Right atrium auricular region (tissue), 2 donors: Measurements from ENCODE around the gene SOX11. TPM values are rescaled to one million over a fixed set of nuclear protein-coding genes. Genes with fewer than 3 reads are reported as not detected.
"Not testable (repeated sequence)": the region's sequence is repeated elsewhere in the genome, so short reads cannot be mapped to it uniquely, and the experiment has no call there.

Source experiments
- DNase-seq: peaks from one replicate; pipeline ENCODE4 v3.0.0-alpha.2; 2019; ENCODE audit warnings: low spot score
- H3K27ac ChIP-seq, 2 donors: fragments of 200-600 bp; sonication (generic); 1 replicate in 1 of 2; 2 replicates in 1 of 2; pipeline ENCODE4 v1.5.1; 2016 to 2019
- H3K27me3 ChIP-seq, 2 donors: fragments of 200-600 bp; sonication (generic); one replicate each; pipeline versions ENCODE4 v1.5.1 to v1.6.0; 2017 to 2019
- H3K36me3 ChIP-seq: fragments of 200-600 bp; sonication (generic); one replicate; pipeline ENCODE4 v1.5.1; 2016
- H3K4me1 ChIP-seq, 2 donors: fragments of 200-600 bp; sonication (generic); one replicate each; pipeline versions ENCODE4 v1.5.1 to v1.6.0; 2017 to 2019
- H3K4me3 ChIP-seq, 2 donors: fragments of 200-600 bp; sonication (generic); 1 replicate in 1 of 2; 2 replicates in 1 of 2; pipeline ENCODE4 v1.5.1; 2017 to 2019; ENCODE audit warnings: mild to moderate bottlenecking in 1 of 2, moderate library complexity in 1 of 2
- H3K9me3 ChIP-seq, 2 donors: fragments of 200-600 bp; sonication (generic); one replicate each; pipeline ENCODE4 v1.5.1; 2019
- CTCF ChIP-seq, 2 donors: fragments of 200-600 bp; sonication (generic); IDR thresholded peaks; one replicate each; pipeline ENCODE4 v1.5.1; 2019; ENCODE audit warnings: antibody characterized with exemption in 2 of 2
- total RNA-seq, 2 donors: library from RNA; depleted of rRNA; stranded (reverse); fragments of >200 nt; gene quantifications; one replicate each; pipeline ENCODE4 v1.1.0, GENCODE V29; 2016

Gene SOX11
- total RNA-seq, 2 donors from 2014 or later: 0.11 to 0.71 TPM

DNA sequence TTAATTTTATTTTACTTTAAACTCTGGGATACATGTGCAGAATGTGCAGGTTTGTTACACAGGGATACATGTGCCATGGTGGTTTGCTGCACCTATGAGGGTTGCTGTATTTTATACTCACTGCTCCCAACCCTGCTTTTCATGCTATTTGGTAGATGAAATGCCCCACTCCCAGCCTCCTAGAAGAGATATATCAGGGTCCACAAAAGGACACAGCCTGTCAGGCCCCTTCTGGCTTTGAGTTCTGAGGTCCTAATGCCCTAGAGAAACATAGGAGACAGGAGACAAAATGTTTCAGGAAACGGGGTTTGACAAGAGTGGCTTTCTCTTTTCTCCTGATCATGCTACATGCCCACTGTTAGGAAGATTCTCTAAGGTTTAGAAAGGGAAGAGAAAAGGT lies 27.1 kb upstream of the SOX11 start:
- Histone ChIP-seq H3K9me3 (no peaks in the 10 kb centered on the region), H3K4me1 (no peaks in the 10 kb centered on the region), H3K27ac (no peak overlapping the region), H3K27me3 (no peaks in the 10 kb centered on the region), H3K36me3 (no peaks in the 10 kb centered on the region), H3K4me3 (no peak overlapping the region)
- DNase-seq: no peak
- TF ChIP-seq CTCF (IDR thresholded peaks at IDR 0.05): no peak

DNA sequence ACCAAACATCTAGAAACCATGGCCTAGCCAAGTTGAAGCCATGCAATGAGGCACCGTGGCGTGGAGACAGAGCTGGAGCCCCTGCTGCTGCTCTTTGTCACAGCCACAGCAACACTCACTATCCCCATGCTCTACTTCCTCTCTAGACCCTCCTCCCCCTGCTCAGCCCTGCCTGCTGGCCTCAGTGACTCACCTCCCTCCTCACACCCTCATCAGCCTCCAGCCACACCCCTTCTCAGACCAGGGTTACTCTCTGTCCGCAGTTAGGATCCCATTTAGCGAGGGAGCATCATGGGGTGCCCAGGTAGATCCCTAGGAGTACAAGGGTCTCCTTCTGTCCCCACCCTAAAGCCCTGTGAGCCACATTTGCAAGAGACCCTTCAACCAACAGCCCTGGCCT lies 25.4 kb upstream of the SOX11 start:
- DNase-seq: no peak
- H3K4me3 ChIP-seq: no peak overlapping the region
- no peaks in the 10 kb centered on the region for H3K27me3 ChIP-seq

DNA sequence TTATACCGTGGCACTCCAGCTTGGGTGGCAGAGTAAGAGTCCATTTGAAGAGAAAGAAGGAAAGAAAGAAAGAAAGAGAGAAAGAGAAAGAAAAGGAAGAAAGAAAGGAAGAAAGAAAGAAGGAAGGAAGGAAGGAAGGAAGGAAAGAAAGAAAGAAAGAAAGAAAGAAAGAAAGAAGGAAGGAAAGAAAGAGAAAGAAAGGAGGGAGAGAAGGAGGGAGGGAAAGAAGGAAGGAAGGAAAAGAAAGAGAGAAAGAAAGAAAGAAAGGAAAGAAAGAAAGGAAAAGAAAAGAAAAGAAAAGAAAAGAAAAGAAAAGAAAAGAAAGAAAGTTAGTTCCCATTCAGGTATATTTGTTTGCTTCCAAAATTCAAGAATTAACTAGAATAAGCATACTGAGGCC lies 24.5 kb upstream of the SOX11 start:
- not testable (repeated sequence) for DNase-seq, H3K27me3 ChIP-seq, H3K9me3 ChIP-seq, H3K36me3 ChIP-seq, H3K4me3 ChIP-seq, H3K4me1 ChIP-seq, H3K27ac ChIP-seq

More for the DNA sequence above, 25.4 kb upstream of the SOX11 start:
- H3K36me3 ChIP-seq: no peaks in the 10 kb centered on the region
- no peaks in the 10 kb centered on the region for H3K4me1 ChIP-seq
- no peaks in the 10 kb centered on the region for H3K9me3 ChIP-seq
- no peak for TF ChIP-seq CTCF (IDR thresholded peaks at IDR 0.05)
- H3K27ac ChIP-seq: no peak overlapping the region

- H3K36me3 ChIP-seq: no peaks in the 10 kb centered on the region
- H3K9me3 ChIP-seq: no peaks in the 10 kb centered on the region
- no peaks in the 10 kb centered on the region for H3K4me1 ChIP-seq
Measured at GRCh38 chr2:5668682-5669250, 23.4 kb upstream of the SOX11 start.

GRCh38 chr2:5672749-5673144 lies 19.4 kb upstream of the SOX11 start:
- Histone ChIP-seq H3K27ac (no peak overlapping the region), H3K4me3 (no peak overlapping the region), H3K27me3 (peaks cover 0 to 7% of the 10 kb centered on the region in 2 donors), H3K4me1 (no peaks in the 10 kb centered on the region), H3K9me3 (no peaks in the 10 kb centered on the region), H3K36me3 (no peaks in the 10 kb centered on the region)
- no peak for DNase-seq
- TF ChIP-seq CTCF (IDR thresholded peaks at IDR 0.05): no peak

More at GRCh38 chr2:5668682-5669250, 23.4 kb upstream of the SOX11 start:
- DNase-seq: no peak
- no peak overlapping the region for H3K27ac ChIP-seq
- peaks cover 0 to 7% of the 10 kb centered on the region in 2 donors for H3K27me3 ChIP-seq
- no peak overlapping the region for H3K4me3 ChIP-seq
- no peak for TF ChIP-seq CTCF (IDR thresholded peaks at IDR 0.05)

DNA sequence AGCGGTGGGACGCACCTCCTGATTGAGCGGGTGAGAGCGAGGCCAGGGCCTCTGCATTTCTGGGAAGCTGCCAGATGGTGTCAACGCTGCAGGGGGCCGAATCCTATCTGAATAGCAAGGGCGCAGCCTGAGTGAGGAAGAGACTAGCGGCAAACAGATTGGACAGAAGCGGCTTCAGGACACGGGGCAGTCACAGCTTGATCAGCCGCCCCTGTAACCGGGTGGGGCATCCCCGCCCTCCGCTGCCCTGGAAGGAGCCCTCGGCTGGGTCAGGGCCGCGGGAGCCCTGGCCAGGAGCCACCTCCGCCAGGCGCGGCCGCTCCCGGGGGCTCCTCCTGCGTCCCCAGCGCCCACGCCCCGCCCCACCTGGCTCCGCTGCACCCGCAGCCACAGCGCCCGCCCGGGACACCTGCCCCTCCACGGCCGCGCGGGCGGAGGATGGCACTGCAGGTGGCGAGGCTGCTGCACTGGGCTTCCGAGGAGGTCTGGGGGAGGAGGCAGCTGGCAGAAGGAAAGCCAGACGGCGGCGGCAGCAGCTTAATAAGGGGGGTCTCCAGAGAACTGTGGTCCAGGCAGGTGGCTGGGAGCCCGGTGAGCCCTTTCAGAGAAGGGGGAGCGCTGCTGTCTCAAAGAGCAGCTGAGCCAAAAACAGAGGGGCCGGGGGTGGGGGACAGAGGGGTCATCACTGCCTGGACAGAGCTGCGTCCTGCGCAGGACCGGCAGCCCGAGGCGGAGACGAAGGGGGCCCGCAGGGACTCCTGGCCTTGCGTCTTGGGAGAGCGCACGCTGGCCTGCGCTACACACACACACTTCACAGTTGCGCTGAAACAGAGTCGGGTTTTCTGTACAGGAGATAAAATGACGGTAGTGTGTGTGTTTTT lies 18.8 kb upstream of the SOX11 start:
- Histone ChIP-seq H3K4me1 (no peaks in the 10 kb centered on the region), H3K36me3 (no peaks in the 10 kb centered on the region), H3K4me3 (peak overlapping the region in 1 of 2 donors; percentile 22), H3K27ac (no peak overlapping the region), H3K9me3 (no peaks in the 10 kb centered on the region), H3K27me3 (peaks cover 0 to 7% of the 10 kb centered on the region in 2 donors)
- no peak for DNase-seq
- no peak for TF ChIP-seq CTCF (IDR thresholded peaks at IDR 0.05)
